HepG2 (cell line): ENCODE data around the gene PCSK2. TPM values are rescaled to one million over a fixed set of nuclear protein-coding genes. Genes with fewer than 3 reads are reported as not detected.

Source experiments
- ATAC-seq: fragments of 200-7000 bp; cut with Tn5 transposase; 3 replicates; pipeline ENCODE4 v1.9.1; 2020; ENCODE audit warnings: mild to moderate bottlenecking, moderate library complexity
- BruUV-seq: library from RNA; stranded (reverse); fragments of 400-500 nt; replicated peaks from 2 replicates; lab custom pipeline; 2021; lab: Mats Ljungman, UMichigan
- CTCF ChIA-PET: fragments of 300-600 bp; formaldehyde crosslinking; extraction: SDS; loops from one replicate; lab custom pipeline; 2021; ENCODE audit warnings: low total read pairs, inconsistent platforms, low intra/inter-chr PET ratio; lab: Yijun Ruan, JAX
- POLR2A ChIA-PET: fragments of 350-600 bp; sonication (Branson Sonifier 250); formaldehyde crosslinking; loops from one replicate; lab custom pipeline; 2020; ENCODE audit warnings: antibody characterized with exemption, inconsistent platforms; lab: Yijun Ruan, JAX
- DNase-seq: peaks from one replicate; pipeline ENCODE4 v3.0.0-alpha.2; 2015; ENCODE audit warnings: low spot score
- FAIRE-seq: peaks from 3 replicates; lab custom pipeline; 2011; peaks lifted over from hg19 to GRCh38; lab: Jason Lieb, UNC
- H2AFZ ChIP-seq: one replicate; pipeline ENCODE4 v1.6.1; 2011; ENCODE audit warnings: low read length, inconsistent platforms
- H3K27ac ChIP-seq: fragments of 300-600 bp; 3 replicates; pipeline ENCODE4 v1.8.0; 2011; ENCODE audit warnings: mixed run types, mild to moderate bottlenecking, mixed read lengths, low read length, inconsistent platforms; ENCODE audit not compliant: insufficient read depth; ENCODE audit errors: extremely low read length
- H3K27me3 ChIP-seq, 2 experiments: fragments of 200-600 bp in 1 of 2; 2 replicates in 1 of 2; 3 replicates in 1 of 2; pipeline versions ENCODE4 v1.6.0 to v1.8.0; 2011; ENCODE audit warnings: low read length in 2 of 2, mild to moderate bottlenecking in 2 of 2, moderate library complexity in 2 of 2, inconsistent platforms in 1 of 2; ENCODE audit not compliant: insufficient read depth in 2 of 2, control insufficient read depth in 1 of 2
- H3K36me3 ChIP-seq, 2 experiments: fragments of 200-600 bp in 1 of 2; replicated peaks in 1 of 2; 2 replicates in 1 of 2; 3 replicates in 1 of 2; pipeline versions ENCODE4 v1.5.1 to v1.8.0; 2011; ENCODE audit warnings: low read length in 2 of 2, inconsistent platforms in 1 of 2; ENCODE audit not compliant: insufficient read depth in 2 of 2, control insufficient read depth in 1 of 2
- H3K4me1 ChIP-seq: 2 replicates; pipeline ENCODE4 v1.5.1; 2012; ENCODE audit warnings: low read length, inconsistent platforms; ENCODE audit not compliant: insufficient read depth
- H3K4me2 ChIP-seq: 2 replicates; pipeline ENCODE4 v1.6.0; 2011; ENCODE audit warnings: low read depth, low read length, inconsistent platforms
- H3K4me3 ChIP-seq, 3 experiments: fragments of 200-600 bp in 1 of 3; sonication (generic), shearing (Covaris generic) in 1 of 3; replicated peaks in 1 of 3; 2 replicates each; pipeline ENCODE4 v1.5.1; 2011 to 2016; ENCODE audit warnings: low read length in 3 of 3, inconsistent platforms in 2 of 3, low read depth in 2 of 3, mild to moderate bottlenecking in 2 of 3, control low read depth in 1 of 3, mixed read lengths in 1 of 3; ENCODE audit not compliant: insufficient read depth in 1 of 3
- H3K79me2 ChIP-seq: one replicate; pipeline ENCODE4 v1.6.1; 2011; ENCODE audit warnings: low read length, inconsistent platforms; ENCODE audit not compliant: insufficient read depth
- H3K9ac ChIP-seq: 2 replicates; pipeline ENCODE4 v1.6.0; 2011; ENCODE audit warnings: mild to moderate bottlenecking, low read depth, low read length, inconsistent platforms; ENCODE audit not compliant: insufficient read depth
- H3K9me3 ChIP-seq: 2 replicates; pipeline ENCODE4 v1.5.1; 2012; ENCODE audit warnings: mild to moderate bottlenecking, low read length
- H4K20me1 ChIP-seq: 2 replicates; pipeline ENCODE4 v1.6.0; 2011; ENCODE audit warnings: inconsistent platforms, mild to moderate bottlenecking, low read length, moderate library complexity; ENCODE audit not compliant: insufficient read depth
- MXD1 ChIP-seq: sonication (generic); formaldehyde crosslinking; IDR thresholded peaks from 2 replicates; pipeline ENCODE4 v1.4.0; 2020; ENCODE audit warnings: mild to moderate bottlenecking, missing genetic modification reagents
- MXD3 ChIP-seq: IDR thresholded peaks from 2 replicates; pipeline ENCODE4 v1.6.1; 2016; ENCODE audit warnings: mild to moderate bottlenecking, missing biosample characterization, missing genetic modification reagents
- NR2C2 ChIP-seq: sonication (generic); formaldehyde crosslinking; IDR thresholded peaks from 2 replicates; pipeline ENCODE4 v1.4.0; 2020; ENCODE audit warnings: missing genetic modification reagents, mild to moderate bottlenecking, moderate library complexity, borderline replicate concordance
- RERE ChIP-seq: IDR thresholded peaks from 2 replicates; pipeline ENCODE4 v1.6.1; 2016; ENCODE audit warnings: low read depth, missing genetic modification reagents, missing compliant biosample characterization
- THYN1 ChIP-seq: sonication (generic); formaldehyde crosslinking; IDR thresholded peaks from 2 replicates; pipeline ENCODE4 v1.8.1; 2023; ENCODE audit warnings: low read depth, mild to moderate bottlenecking, moderate library complexity, missing genetic modification reagents, borderline replicate concordance
- USF2 ChIP-seq, 2 experiments: sonication (generic) in 1 of 2; formaldehyde crosslinking in 1 of 2; IDR thresholded peaks; 2 replicates each; pipeline versions ENCODE4 v1.5.1 to v1.6.1; 2011 to 2020; ENCODE audit warnings: borderline replicate concordance in 1 of 2, low read depth in 1 of 2, low read length in 1 of 2, mild to moderate bottlenecking in 1 of 2, missing genetic modification reagents in 1 of 2, moderate library complexity in 1 of 2
- ZNF362 ChIP-seq: sonication (generic); formaldehyde crosslinking; IDR thresholded peaks from 2 replicates; pipeline ENCODE4 v1.4.0; 2020; ENCODE audit warnings: missing genetic modification reagents, mild to moderate bottlenecking, borderline replicate concordance
- ZNF562 ChIP-seq: sonication (generic); formaldehyde crosslinking; IDR thresholded peaks from 2 replicates; pipeline ENCODE4 v1.8.0; 2022; ENCODE audit warnings: missing genetic modification reagents, borderline replicate concordance
- ZNF75D ChIP-seq: sonication (generic); formaldehyde crosslinking; IDR thresholded peaks from 2 replicates; pipeline ENCODE4 v1.8.1; 2023; ENCODE audit warnings: missing genetic modification reagents, mild to moderate bottlenecking, borderline replicate concordance
- ZNF790 ChIP-seq: sonication (generic); formaldehyde crosslinking; IDR thresholded peaks from 2 replicates; pipeline ENCODE4 v1.8.0; 2022; ENCODE audit warnings: missing genetic modification reagents, mild to moderate bottlenecking, borderline replicate concordance
- ZZZ3 ChIP-seq: sonication (generic); formaldehyde crosslinking; IDR thresholded peaks from 2 replicates; pipeline ENCODE4 v1.4.0; 2020; ENCODE audit warnings: missing genetic modification reagents, mild to moderate bottlenecking, borderline replicate concordance
- WGBS: methylation state at CpG from one replicate; pipeline ENCODE4 v1.1.6; 2017; ENCODE audit warnings: low lambda C conversion rate; 5-methylcytosine and 5-hydroxymethylcytosine counted together
- in situ Hi-C: cut with HindIII; loops from 2 replicates; pipeline ENCODE4 v1.10.0; 2017; ENCODE audit warnings: low pct_unique_long_range_greater_than_20kb; ENCODE audit not compliant: extremely low pct_ligation_motif_present
- intact Hi-C: fragments of 100-400 bp; cut with micrococcal nuclease; formaldehyde crosslinking; loops from one replicate; pipeline ENCODE4 v1.10.0; 2022; ENCODE audit not compliant: unreplicated experiment
- polyA plus RNA-seq, 8 experiments: library from polyadenylated mRNA; depleted of rRNA in 3 of 8; stranded (reverse) in 7 of 8; unstranded in 1 of 8; fragments of >200 nt; fragmentation: Illumina TruSeq in 4 of 8; extraction: Trizol in 4 of 8; gene quantifications; 2 replicates each; pipeline versions ENCODE4 v1.2.1 to v1.2.3, GENCODE V29; 2011 to 2016; ENCODE audit warnings: low read depth in 4 of 8, missing spikeins in 1 of 8, mixed read lengths in 1 of 8; ENCODE audit not compliant: insufficient read depth in 1 of 8
- total RNA-seq, 5 experiments: library from RNA; depleted of rRNA; stranded (reverse); fragments of >200 nt; fragmentation: Illumina TruSeq; extraction: Trizol; gene quantifications; 2 replicates each; pipeline ENCODE4 v1.2.3, GENCODE V29; 2016; ENCODE audit warnings: low read depth in 1 of 5

Gene PCSK2
- total and polyA plus RNA-seq, 2 of the 13 experiments (the other 11 are each of a cell fraction or from before 2014, with no cell fraction given): not detected

GRCh38 chr20:17495826-17496225, 269.0 kb downstream of the PCSK2 start:
- CTCF ChIA-PET: no interaction called here
- no peak for TF ChIP-seq ZNF75D (CRISPR knock-in tag)
- TF ChIP-seq THYN1: no peak
- no peak for TF ChIP-seq RERE
- TF ChIP-seq MXD3 (CRISPR knock-in tag): no peak
- TF ChIP-seq USF2 (IDR thresholded peaks at IDR 0.05; ENCODE audit: low read depth, low read length): no peak
- no peak for TF ChIP-seq USF2 (CRISPR knock-in tag; IDR thresholded peaks at IDR 0.05; ENCODE audit: borderline replicate concordance)
- no peak for TF ChIP-seq ZNF362
- no peak for TF ChIP-seq ZNF562 (CRISPR knock-in tag)
- no peak for TF ChIP-seq ZZZ3
- TF ChIP-seq MXD1: no peak
- TF ChIP-seq NR2C2 (CRISPR knock-in tag): no peak
- TF ChIP-seq ZNF790 (CRISPR knock-in tag): no peak
- Histone ChIP-seq H3K4me1 (no peaks in the 10 kb centered on the region), H3K27ac (no peak overlapping the region), H4K20me1 (no peaks in the 10 kb centered on the region), H3K4me2 (no peak overlapping the region), H3K4me3 (no peak overlapping the region), H3K27me3 (peaks cover 14 to 63% of the 10 kb centered on the region in 2 experiments), H3K36me3 (no peaks in the 10 kb centered on the region), H3K9me3 (no peaks in the 10 kb centered on the region), H3K9ac (no peak overlapping the region), H3K79me2 (no peaks in the 10 kb centered on the region), H2AFZ (no peak overlapping the region)
- in situ Hi-C loops (no loop called here), intact Hi-C loops (no loop called here)
- DNase-seq (no peak), FAIRE-seq (no peak), ATAC-seq (no peak)
- BruUV-seq: no TSS peak
- POLR2A ChIA-PET: no interaction called here
- 26% methylated on average over 9 of the region's 9 CpGs for WGBS
